BJ (cell line): ENCODE results near the gene CHCHD2. TPM values are rescaled to one million over a fixed set of nuclear protein-coding genes. Genes with fewer than 3 reads are reported as not detected.

ENCODE experiments used
- CTCF ChIA-PET: fragments of 350-600 bp; formaldehyde crosslinking; extraction: SDS; loops from one replicate; lab custom pipeline; 2021; ENCODE audit warnings: antibody characterized with exemption, inconsistent platforms; lab: Yijun Ruan, JAX
- POLR2A ChIA-PET: fragments of 300-600 bp; sonication (Branson Sonifier 250); formaldehyde crosslinking; extraction: SDS; loops from one replicate; lab custom pipeline; 2021; ENCODE audit warnings: antibody characterized with exemption; lab: Charles Lee
- DNase-seq: peaks from one replicate; pipeline ENCODE4 v3.0.0-alpha.2; 2011; ENCODE audit warnings: low read depth
- H3K27me3 ChIP-seq: 2 replicates; pipeline ENCODE4 v1.6.0; 2011; ENCODE audit warnings: low read length; ENCODE audit not compliant: control insufficient read depth, insufficient read depth
- H3K36me3 ChIP-seq: 2 replicates; pipeline ENCODE4 v1.5.1; 2011; ENCODE audit warnings: low read length; ENCODE audit not compliant: control insufficient read depth, insufficient read depth
- H3K4me3 ChIP-seq: 2 replicates; pipeline ENCODE4 v1.5.1; 2011; ENCODE audit warnings: low read depth, mild to moderate bottlenecking, control low read depth, low read length
- polyA plus RNA-seq: library from polyadenylated mRNA; depleted of rRNA; stranded (reverse); fragments of >200 nt; gene quantifications from 2 replicates; pipeline ENCODE4 v1.2.3, GENCODE V29; 2011
- TF ChIP-seq, protein P1 (sequence below): IDR thresholded peaks from 2 replicates; pipeline ENCODE4 v1.5.1; 2011; ENCODE audit warnings: low read depth, mild to moderate bottlenecking, control low read depth, inconsistent platforms, low read length, moderate library complexity; ENCODE audit not compliant: insufficient read depth

The CHCHD2 gene
- polyA plus RNA-seq, 1 experiment = 342 TPM

DNA sequence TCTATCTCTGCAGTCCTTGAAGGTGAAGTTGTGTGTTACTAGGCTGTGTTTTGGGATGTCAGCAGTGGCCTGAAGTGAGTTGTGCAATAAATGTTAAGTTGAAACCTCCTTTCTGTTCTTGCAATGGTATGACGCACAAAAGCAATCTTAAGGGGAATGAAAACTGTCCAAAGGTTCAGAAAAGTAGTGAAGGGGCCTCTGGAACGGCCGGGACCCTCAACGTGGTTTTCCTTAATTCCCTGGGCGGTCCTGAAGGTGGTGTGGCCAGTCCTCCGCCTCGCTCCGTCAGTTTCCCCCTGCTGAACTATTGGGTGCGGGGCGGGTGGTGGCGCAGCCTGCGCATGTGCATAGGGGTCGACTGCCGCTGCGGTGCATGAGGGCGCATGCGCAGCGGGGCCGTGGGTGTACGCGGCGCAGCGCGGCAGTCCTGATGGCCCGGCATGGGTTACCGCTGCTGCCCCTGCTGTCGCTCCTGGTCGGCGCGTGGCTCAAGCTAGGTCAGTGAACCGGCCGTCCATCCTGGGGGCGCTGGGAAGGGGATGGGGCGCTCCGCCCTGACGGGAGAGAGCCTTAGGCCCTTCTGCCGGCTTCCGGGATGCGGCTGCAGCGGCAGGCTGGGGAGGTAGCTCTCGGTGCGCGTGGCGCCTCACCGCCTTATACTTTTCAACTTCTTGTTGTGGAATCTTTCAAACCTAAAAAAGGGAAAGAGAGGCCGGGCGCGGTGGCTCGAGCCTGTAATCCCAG, 42.2 kb downstream of the CHCHD2 start, which contains the start of gene SUMF2:
SUMF2 (plus strand) TSS at position 405 of the 744 bp plus-strand sequence; CDS start at position 431, 26 bp downstream.
- TF ChIP-seq, protein P1, sequence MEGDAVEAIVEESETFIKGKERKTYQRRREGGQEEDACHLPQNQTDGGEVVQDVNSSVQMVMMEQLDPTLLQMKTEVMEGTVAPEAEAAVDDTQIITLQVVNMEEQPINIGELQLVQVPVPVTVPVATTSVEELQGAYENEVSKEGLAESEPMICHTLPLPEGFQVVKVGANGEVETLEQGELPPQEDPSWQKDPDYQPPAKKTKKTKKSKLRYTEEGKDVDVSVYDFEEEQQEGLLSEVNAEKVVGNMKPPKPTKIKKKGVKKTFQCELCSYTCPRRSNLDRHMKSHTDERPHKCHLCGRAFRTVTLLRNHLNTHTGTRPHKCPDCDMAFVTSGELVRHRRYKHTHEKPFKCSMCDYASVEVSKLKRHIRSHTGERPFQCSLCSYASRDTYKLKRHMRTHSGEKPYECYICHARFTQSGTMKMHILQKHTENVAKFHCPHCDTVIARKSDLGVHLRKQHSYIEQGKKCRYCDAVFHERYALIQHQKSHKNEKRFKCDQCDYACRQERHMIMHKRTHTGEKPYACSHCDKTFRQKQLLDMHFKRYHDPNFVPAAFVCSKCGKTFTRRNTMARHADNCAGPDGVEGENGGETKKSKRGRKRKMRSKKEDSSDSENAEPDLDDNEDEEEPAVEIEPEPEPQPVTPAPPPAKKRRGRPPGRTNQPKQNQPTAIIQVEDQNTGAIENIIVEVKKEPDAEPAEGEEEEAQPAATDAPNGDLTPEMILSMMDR = peak; percentile 37
- POLR2A ChIA-PET = interaction anchor here (0.6 to 1.3 kb wide), 2 partner anchors 13 to 100 kb away, joined by 3 to 6 read pairs; partner anchors contain the start of genes CCT6A and PSPH
- no peaks in the 10 kb centered on the region for H3K27me3 ChIP-seq
- DNase-seq = no peak
- CTCF ChIA-PET = interaction anchor here (0.8 to 2.1 kb wide), 6 partner anchors 10 to 423 kb away, joined by 4 to 17 read pairs (median 5); partner anchors contain the start of genes CCT6A and PSPH
- H3K4me3 ChIP-seq = peak within 1 kb of the TSS; percentile 78
- peaks cover 4% of the 10 kb centered on the region for H3K36me3 ChIP-seq

DNA sequence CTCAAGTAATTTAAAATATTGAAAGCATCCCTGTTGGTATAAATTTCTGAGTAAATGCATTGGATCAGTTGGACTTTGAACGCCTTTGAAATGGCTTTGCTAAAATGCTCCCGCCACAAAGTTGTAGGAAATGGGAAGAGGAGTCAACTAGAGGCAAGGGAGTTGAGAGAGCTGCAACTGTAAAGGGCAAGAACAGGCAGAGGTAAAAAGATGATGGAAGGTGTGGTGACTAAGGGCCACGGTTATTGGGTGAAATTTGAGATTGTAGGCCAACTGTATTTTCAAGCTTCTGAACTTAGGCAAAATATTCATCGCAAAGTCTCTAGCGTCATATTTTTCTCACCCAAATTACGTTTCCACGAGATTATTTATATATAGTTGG, 42.8 kb downstream of the CHCHD2 start:
- TF ChIP-seq, protein P1 = no peak
- no peak for DNase-seq
- Histone ChIP-seq H3K36me3 (0 out of 2 replicates have a peak, but pooled peaks cover 2% of the 10 kb centered on the region), H3K4me3 (no peak overlapping the region), H3K27me3 (no peaks in the 10 kb centered on the region)
- POLR2A ChIA-PET = no interaction called here
- CTCF ChIA-PET = interaction anchor here (0.8 to 1.9 kb wide), 4 partner anchors 10 to 422 kb away, joined by 3 to 6 read pairs (median 4); partner anchors contain the start of genes CCT6A and PSPH

GRCh38 chr7:56062382-56062781, 43.9 kb downstream of the CHCHD2 start:
- no peak for DNase-seq
- H3K27me3 ChIP-seq = no peaks in the 10 kb centered on the region
- peaks cover 5% of the 10 kb centered on the region; the same call in 1 of the 2 replicates for H3K36me3 ChIP-seq
- TF ChIP-seq, protein P1 = no peak
- no peak overlapping the region for H3K4me3 ChIP-seq
- POLR2A ChIA-PET = interaction anchor here (0.6 kb wide), 1 partner anchor 11 kb away, joined by 3 read pairs; the partner anchor contains the start of gene PSPH
- CTCF ChIA-PET = interaction anchor here (0.6 to 1.2 kb wide), 4 partner anchors 11 to 99 kb away, joined by 3 to 4 read pairs (median 3); partner anchors contain the start of genes CCT6A and PSPH

DNA sequence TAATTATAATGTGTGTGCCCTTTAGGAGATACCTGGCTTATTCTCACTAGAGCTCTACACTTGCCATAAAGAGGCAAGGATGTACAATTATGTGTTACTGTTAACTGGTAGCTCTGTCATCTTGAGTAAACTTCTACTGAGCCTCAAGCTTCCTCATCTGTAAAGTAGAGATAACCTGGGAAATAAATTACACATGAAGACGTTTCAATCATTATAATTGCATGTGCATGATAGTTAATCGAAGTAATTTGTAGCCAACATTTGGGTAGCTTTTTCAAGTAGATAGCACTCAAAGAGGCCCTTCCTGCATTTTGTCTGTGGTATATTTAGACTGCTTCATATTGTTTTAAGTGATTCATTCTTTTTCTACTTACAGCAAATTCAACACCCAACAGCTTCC, 52.3 kb downstream of the CHCHD2 start:
- H3K27me3 ChIP-seq = no peaks in the 10 kb centered on the region
- DNase-seq = no peak
- TF ChIP-seq, protein P1 = no peak
- POLR2A ChIA-PET = no interaction called here
- CTCF ChIA-PET = interaction anchor here (1.0 kb wide), 1 partner anchor 21 kb away, joined by 4 read pairs; no protein-coding TSS in a partner anchor
- H3K4me3 ChIP-seq = no peak overlapping the region
- H3K36me3 ChIP-seq = peaks cover 4% of the 10 kb centered on the region

- TF ChIP-seq, protein P1 = no peak
- no peak for DNase-seq
- CTCF ChIA-PET = no interaction called here
- peaks cover 4% of the 10 kb centered on the region for H3K36me3 ChIP-seq
- no peaks in the 10 kb centered on the region for H3K27me3 ChIP-seq
- H3K4me3 ChIP-seq = no peak overlapping the region
- POLR2A ChIA-PET = no interaction called here
Observed at GRCh38 chr7:56053379-56053778, 52.9 kb downstream of the CHCHD2 start.
